NOMO-1 (cell line): ENCODE results near the gene RSPH9.
A peak's percentile ranks its signal among the peaks of the same experiment; 100 is the strongest.

Experiments used
- DNase-seq, 2 experiments: peaks; one replicate each; lab custom pipeline; 2025; ENCODE audit not compliant: unreplicated experiment in 2 of 2; lab: John Stamatoyannopoulos, UW

The RSPH9 gene

GRCh38 chr6:43667245-43668150 is 22.7 kb downstream of the RSPH9 start:
- peak; percentile 33 to 56 for DNase-seq

GRCh38 chr6:43668151-43669028 is 23.6 kb downstream of the RSPH9 start:
- DNase-seq: peak in 1 of 2 experiments; percentile 30

- DNase-seq: no peak
These were observed 24.4 kb downstream of the RSPH9 start for GRCh38 chr6:43669050-43669921.

- no peak for DNase-seq
These were observed 25.2 kb downstream of the RSPH9 start for GRCh38 chr6:43669922-43670622.

- no peak for DNase-seq
These were observed 25.8 kb downstream of the RSPH9 start for GRCh38 chr6:43670623-43670986.

GRCh38 chr6:43671011-43671800 is 26.4 kb downstream of the RSPH9 start:
- no peak for DNase-seq

- no peak for DNase-seq
These were observed 27.2 kb downstream of the RSPH9 start for GRCh38 chr6:43671801-43672690.

- DNase-seq: no peak
These were observed 28.7 kb downstream of the RSPH9 start for GRCh38 chr6:43673444-43674084.

GRCh38 chr6:43674291-43674690 is 29.5 kb downstream of the RSPH9 start:
- DNase-seq: no peak

- DNase-seq: no peak
These were observed 30.1 kb downstream of the RSPH9 start for GRCh38 chr6:43674921-43675320.

- no peak for DNase-seq
These were observed 32.2 kb downstream of the RSPH9 start for GRCh38 chr6:43676962-43677606.

GRCh38 chr6:43677759-43678158 is 32.9 kb downstream of the RSPH9 start:
- no peak for DNase-seq

GRCh38 chr6:43678341-43678740 is 33.5 kb downstream of the RSPH9 start:
- DNase-seq: no peak

- no peak for DNase-seq
These were observed 34.2 kb downstream of the RSPH9 start for GRCh38 chr6:43679057-43679456.

- DNase-seq: no peak
These were observed 35.7 kb downstream of the RSPH9 start for GRCh38 chr6:43680308-43681200.

GRCh38 chr6:43681303-43681702 is 36.5 kb downstream of the RSPH9 start:
- no peak for DNase-seq
